ENCODE results near the gene OTOS.

Gene OTOS

DNA sequence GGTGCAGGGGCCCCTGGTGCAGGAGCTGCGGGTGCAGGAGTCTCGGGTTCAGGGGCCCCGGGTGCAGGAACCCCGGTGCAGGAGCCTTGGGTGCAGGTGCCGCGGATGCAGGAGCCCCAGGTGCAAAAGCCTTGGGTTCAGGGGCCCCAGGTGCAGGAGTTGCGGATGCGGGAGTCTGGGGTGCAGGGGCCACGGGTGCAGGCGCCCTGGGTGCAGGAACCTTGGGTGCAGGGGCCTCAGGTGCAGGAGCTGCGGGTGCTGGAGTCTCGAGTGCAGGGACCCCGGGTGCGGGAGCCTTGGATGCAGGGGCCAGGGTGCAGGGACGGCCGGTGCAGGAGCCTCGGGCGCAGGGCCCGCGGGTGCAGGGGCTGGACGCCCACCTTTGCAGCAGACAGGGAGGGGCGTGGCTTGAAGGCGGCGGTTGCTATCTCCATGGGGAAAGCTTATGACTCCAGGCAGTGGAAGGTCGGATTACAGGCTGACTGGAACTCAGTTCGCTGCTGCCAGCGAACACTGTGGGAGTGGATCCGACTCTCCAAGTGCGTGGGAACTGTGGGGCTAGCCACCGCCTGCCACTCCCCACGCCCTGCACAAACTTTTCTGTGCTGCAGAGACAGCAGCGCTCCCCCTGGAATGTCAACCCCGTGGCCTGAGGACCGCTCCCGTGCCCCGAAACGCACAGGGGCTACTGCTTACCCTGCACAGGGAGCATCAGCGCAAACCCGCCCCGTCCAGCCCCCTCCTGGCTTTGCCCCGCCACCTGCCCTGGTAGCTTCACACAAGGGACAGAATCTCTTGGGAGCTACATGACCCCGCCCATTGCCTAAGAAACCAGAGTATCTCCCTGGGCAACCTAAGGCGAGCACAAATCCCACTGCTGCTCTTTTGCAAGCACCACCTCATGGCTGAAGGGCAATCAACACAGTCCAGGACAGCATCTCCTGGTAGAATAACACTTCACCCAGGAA, 44.6 kb downstream of the OTOS start:
- Mint-ChIP-seq H3K27me3 (peaks cover 76 to 85% of the 10 kb centered on the region in 2 donors), H3K4me1 (ENCODE audit: low read depth in 2 of 2) (no peaks in the 10 kb centered on the region), H3K4me3 (no peak overlapping the region), H3K27ac (no peak overlapping the region), H3K9me3 (peaks cover 0 to 2% of the 10 kb centered on the region in 2 donors), H3K36me3 (ENCODE audit: insufficient read depth) (no peaks in the 10 kb centered on the region)
- ATAC-seq (replicated peaks), result no peak
- no peak for DNase-seq

DNA sequence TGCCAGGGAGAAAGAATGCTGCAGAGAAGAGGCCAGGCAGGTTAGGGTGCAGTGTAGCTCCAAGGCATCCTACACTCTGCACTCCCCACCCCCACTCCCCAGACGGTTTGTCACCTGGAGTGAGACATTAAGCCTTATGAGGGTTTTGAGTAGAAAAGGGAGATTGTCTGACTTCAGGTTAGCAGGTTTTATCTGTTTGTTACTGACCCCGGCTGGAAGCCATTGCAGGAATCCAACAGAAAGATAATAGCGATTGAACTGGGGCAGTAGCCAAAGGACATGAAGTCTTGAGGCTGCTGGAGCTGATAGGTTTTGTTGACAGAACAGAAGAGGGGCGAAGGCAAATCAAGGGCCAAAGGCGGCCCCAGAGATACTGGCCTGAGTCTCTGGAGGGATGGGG, 51.2 kb downstream of the OTOS start:
- Mint-ChIP-seq H3K27ac (no peak overlapping the region), H3K4me3 (no peak overlapping the region), H3K4me1 (ENCODE audit: low read depth in 2 of 2) (no peaks in the 10 kb centered on the region), H3K27me3 (peaks cover 51 to 64% of the 10 kb centered on the region in 2 donors), H3K9me3 (peaks cover 6 to 15% of the 10 kb centered on the region in 2 donors), H3K36me3 (ENCODE audit: insufficient read depth) (no peaks in the 10 kb centered on the region)
- DNase-seq (no peak), ATAC-seq (replicated peaks) (no peak)

Data from effector memory CD8-positive, alpha-beta T cell (primary cell).